Measurements from ENCODE around the gene CEMP1.
A peak's percentile ranks its signal among the peaks of the same experiment; 100 is the strongest.

Gene CEMP1

GRCh38 chr16:2483939-2484897 lies 47.0 kb downstream of the CEMP1 start:
- no peak for DNase-seq

DNA sequence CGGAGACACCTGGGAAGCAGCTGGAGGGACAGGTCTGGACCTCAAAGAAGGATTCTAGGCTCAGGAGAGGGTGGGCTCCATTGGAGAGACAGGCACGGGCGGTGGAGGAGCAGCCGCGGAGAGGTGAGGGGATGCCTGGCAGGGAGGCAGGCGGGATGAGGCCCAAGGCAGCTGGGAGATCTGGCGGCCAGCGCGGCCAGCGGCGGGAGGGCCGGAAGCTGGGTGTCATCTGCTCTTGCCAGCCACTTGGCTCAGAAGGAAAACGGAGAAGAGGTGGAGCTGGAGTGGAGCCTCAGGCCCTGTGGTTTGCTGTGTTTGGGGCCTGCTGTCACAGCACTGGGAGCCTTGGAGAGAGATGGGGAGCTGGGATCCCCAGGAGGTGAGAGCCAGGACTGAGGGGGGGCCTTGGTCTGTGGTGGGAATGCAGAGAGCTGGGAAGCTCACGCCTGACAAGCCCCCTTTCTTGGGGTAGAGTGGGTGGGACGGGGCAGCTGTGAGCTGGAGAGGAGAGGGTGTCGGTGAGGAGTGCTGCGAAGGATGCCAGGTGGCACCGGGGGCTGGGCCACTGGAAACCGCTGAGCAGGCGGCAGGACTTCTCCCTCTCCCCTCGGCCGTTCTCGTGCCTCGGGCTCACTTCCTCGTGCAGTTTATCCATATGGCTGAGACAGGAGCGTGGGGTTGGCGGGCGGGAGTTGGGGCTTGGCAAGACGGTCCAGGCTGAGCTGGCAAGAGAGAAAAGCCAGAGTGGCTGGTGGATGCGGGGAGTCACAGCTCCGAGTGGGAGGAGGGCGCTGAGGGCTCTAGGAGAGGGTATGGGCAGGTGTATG lies 48.3 kb downstream of the CEMP1 start:
- DNase-seq, result peak; percentile 78

- no peak for DNase-seq
These were observed 49.0 kb downstream of the CEMP1 start for GRCh38 chr16:2482249-2482648.

- DNase-seq, result no peak
These were observed 49.5 kb downstream of the CEMP1 start for GRCh38 chr16:2481676-2482075.

- no peak for DNase-seq
These were observed 50.3 kb downstream of the CEMP1 start for GRCh38 chr16:2480948-2481347.
